ENCODE data around the gene INPP5A.

Gene INPP5A

DNA sequence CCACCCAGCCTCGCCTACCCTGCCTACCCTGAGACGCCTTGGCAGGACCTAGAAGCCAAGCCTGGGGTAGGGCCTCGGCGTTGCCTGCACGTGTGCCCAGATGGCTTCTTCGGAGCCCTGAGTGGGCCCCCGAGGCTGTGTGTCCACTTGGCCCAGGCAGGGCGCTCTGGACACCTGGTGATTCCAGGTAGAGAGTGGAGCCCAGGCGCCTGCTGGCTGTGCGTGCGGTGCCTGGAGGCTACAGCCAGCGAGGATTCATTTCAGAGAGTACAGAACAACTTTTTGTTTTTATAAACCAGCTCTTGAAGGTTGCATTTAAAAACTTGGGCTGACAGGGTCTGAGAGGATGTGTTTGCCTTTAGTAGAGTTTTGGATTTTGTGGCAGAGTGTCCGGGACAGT, 208.4 kb downstream of the INPP5A start:
- no peak for DNase-seq (ENCODE audit: low read depth)

DNA sequence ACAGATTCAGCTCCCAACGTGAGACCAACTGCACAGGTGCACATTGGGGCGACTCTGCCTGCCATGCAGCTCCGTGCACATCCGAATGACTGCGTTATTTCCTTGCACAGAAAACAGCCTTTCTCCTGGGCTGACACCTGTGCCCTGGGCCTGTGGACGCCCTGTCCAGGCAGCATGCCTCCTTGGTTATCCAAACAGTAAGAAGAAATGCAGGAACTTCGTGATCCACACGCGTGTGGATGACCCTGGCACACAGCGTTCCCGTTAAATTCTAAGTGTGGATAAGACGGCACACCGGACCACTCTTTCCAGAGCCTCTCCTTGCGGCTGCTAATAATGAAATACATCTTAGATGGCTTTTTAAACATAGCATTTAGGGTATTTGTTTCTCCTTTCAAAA, 208.8 kb downstream of the INPP5A start:
- DNase-seq (ENCODE audit: low read depth) = no peak

DNA sequence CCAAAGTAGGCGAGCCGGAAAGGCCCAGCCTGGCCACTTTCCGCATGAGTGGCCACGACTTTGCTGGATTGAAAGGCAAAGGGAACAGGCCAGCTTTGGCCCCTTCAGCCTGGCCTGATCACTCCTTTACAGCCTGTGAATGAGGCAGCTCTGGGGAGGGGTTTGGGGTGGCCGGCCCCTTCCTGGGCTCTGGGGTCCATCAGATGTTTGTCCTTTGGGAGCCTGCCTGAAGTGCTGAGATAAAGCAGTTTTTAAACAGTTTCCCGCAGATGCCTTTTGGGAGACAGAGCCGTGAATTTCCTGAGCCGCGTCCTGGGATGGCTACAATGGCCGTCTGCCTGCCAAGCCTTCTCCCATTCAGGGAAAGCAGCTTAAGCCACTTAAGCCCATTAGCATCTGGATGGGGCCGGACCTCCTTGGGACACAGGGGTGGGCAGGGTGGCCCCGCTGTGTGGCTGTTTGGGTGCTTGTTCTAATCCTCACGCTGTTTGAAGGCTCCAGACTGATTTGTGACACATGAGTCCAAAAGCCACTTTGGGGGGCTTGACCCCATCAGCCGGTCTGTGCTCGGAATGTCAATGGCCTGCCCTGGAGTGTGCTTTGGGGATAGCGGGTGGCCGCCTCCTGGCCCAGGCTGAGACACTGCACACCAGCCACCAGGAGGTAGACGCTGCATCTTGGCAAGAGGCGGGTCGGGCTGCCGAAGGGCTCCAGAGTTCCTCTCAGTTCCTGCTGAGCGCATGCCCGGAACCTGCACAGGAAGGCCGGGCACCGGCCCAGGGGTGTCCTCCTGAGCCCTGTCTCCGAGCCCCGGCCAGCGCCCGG, 209.4 kb downstream of the INPP5A start:
- no peak for DNase-seq (ENCODE audit: low read depth)

DNA sequence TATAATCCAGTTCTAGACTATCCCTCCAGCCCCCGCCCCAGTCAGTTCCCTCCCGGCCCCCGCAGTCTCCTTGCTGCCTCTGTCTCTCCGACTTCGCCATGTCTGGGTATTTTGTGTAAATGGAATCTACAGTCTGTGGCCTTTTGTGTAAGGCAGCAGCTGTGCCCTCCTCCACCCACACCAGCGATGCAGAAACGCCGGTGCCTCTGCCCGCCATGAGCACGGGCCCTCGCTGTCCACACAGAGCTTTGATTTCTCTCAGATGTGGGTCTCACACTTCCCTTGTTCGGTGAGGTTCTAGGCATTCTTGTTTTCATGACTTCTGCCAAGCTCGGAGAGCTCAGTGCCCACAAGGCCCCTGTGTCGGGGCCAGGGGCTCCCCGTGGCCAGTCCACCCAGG, 210.5 kb downstream of the INPP5A start:
- no peak for DNase-seq (ENCODE audit: low read depth)

DNA sequence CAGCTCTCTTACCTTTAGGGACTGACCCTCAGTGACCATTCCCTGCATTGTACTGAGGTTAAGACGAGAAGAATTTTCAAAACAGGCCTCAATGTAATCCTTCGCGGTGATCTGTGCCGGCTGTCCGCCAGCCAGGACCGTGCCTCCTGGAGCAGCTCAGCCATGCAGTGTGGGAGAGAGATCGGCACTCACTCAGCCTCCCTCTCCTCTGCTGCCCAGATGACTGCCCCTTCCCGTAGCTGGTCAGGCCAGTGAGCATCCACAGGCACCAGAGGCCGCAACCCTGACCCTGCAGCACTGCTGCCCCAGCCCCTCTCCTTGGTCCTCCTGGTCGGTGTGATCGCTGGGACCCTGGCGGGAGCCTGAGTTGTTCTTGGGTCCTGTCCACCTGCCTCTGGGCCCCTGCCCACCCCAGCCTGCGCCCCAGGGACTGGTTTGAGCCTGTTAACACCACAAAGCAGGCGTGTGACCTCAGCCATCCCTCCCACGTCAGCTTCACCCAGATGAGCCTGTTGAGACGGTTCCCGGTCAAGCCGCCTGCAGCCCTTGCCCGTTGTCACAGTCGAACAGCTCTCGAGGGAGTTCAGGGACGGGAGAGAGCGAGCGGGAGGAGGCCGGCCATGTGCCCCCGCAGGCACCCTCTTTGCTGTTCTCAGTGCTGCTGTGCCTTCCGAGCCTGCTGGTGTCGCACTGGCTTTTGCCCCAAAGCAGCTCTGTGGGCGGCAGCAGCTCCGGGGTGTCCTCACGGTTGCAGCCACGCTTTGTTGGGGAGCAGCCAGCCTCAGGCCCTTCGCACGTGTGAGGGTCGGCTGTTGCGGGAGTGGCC, 211.2 kb downstream of the INPP5A start:
- no peak for DNase-seq (ENCODE audit: low read depth)

DNA sequence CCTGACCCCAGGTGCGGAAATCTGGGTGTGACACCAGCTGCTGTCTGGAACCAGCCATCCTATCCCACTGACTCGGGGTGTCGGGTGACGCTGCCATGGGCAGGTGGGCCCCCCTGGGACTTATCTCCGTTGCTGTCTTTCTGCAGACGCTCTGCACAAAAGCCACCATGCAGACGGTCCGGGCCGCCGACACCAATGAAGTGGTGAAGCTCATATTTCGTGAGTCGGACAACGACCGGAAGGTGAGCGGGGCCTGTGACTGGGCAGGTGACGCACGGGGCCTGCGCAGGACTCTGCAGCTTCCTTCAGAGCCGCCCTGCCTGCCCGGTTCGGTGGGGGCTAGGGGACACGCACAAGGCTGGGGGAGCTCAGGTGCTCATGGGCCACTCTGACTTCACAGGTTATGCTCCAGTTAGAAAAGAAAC, 211.8 kb downstream of the INPP5A start:
- DNase-seq (ENCODE audit: low read depth) = no peak

DNA sequence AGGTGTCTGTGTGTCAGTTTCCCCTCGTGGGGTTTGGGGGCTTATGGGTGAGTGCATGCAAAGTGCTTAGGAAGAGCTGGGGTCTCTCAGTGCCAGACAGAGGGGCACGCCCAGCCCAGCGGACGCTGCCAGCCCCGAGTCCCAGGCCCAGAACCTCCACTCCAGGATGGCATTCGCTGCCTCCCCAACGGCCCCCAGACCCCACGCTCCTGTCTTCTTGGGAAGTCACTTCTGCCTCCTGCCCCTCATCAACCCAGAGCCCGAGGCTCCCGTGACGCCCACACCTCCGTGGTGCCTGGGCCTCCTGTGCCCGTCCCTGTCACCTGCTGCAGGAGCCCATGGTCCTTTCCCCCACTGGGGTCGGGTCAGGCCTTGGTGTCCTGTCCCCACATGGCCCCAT, 213.3 kb downstream of the INPP5A start:
- DNase-seq (ENCODE audit: low read depth) = no peak

DNA sequence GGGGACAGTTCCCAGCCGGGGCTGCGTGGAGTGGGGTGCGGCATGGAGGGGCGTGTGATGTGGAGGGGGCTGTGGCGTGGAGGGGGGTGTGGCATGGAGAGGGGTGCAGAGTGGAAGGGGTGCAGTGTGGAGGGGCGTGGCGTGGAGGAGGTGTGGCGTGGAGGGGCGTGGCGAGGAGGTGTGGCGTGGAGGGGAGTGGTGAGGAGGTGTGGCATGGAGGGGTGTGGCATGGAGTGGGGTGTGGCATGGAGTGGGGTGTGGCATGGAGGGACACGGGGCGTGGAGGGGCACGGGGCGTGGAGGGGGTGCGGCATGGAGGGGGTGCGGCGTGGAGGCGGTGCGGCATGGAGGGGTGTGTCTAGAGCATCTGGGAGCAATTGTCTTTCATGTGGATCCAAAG, 214.8 kb downstream of the INPP5A start:
- no peak for DNase-seq (ENCODE audit: low read depth)

DNA sequence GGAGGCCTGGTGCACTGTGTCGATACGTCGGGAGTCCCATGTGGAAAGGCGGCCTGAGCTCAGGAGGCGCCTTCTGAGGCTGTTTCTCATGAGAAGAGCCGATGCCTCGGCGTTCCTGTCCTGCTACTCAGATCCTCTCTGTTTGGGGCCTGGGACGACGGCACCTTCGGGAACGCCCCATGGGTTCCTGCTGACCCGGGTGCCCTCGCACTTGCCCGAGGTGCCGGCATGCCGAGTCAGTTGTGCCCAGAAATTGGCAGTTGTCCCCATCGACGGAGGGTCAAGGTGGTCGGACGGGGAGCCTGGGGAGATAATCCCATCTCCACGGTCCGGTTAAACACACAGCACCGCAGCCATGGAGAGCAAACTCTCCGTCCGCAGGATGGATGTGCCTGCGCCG, 215.4 kb downstream of the INPP5A start:
- DNase-seq (ENCODE audit: low read depth) = no peak

DNA sequence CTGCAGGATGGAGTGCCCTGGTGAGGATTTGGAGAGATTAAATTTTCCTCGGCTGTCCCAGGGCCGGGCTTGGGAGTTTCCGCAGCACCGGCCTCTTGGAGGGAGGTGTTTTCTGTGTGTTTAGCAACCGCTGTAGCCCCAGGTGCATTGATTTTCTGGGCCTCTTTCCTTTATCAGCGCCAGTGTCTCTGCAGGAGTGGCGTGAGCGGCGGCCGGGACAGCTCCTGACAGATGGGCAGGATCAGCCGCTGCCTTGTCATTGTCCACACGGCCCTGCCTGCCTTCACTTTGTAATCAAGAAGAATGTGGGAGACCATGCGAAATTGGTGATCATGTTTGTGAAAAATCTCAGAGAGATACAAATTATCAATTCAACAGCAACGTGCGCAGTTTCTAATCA, 216.0 kb downstream of the INPP5A start:
- no peak for DNase-seq (ENCODE audit: low read depth)

DNA sequence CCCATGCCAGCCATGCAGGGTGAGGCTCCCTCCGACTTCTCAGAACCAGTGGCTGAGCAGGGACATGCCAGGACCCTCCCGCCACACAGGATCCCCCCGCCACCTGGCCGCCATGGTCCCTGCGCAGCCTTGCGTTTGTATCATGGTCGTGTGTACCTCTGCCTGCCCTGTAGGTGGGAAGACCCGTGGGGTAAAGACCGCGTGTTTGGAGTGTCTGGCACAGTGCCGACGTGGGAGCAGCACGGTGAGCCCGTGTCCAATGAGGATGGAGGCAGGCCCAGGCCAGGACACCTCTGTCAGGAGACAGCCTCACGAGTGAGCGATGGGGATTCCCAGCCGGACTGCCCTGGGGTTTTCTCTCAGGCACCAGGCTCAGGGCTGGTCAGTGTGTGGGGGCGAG, 216.5 kb downstream of the INPP5A start:
- DNase-seq (ENCODE audit: low read depth) = no peak

DNA sequence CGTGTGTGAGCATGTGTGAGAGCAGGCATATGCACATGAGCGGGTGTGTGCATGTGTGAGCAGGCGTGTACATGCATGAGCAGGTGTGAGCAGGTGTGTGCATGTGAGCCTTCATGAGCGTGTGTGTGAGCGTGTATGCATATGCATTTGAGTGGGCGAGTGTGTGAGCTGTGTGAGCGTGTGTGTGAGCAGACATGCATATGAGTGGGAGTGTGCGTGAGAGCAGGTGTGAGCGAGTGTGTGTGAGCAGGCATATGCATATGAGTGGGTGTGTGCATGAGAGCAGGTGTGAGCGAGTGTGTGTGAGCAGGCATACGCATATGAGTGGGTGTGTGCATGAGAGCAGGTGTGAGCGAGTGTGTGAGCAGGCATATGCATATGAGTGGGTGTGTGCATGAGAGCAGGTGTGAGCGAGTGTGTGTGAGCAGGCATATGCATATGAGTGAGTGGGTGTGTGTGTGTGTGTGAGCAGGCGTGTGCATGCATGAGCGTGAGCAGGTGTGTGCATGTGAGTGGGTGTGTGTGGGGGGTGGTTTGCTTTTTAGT, 217.7 kb downstream of the INPP5A start:
- no peak for DNase-seq (ENCODE audit: low read depth)

DNA sequence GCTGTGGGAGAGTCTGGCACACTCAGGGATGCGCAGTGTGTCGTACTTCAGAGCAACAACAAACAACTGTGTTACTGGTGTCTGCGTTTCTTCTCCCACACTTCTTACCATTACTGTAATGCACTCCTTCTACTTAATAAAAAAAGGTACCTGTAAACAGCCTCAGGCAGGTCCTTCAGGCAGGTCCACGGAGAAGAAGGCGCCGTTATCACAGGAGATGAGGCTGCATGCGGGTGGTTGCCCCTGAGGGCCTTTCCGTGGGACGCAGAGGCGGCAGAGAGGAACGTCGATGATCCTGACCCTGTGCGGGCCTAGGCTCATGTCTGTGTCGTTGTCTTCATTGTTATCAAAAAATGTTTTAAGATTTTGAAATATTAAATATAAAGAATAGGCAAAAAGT, 219.0 kb downstream of the INPP5A start:
- DNase-seq (ENCODE audit: low read depth) = no peak

DNA sequence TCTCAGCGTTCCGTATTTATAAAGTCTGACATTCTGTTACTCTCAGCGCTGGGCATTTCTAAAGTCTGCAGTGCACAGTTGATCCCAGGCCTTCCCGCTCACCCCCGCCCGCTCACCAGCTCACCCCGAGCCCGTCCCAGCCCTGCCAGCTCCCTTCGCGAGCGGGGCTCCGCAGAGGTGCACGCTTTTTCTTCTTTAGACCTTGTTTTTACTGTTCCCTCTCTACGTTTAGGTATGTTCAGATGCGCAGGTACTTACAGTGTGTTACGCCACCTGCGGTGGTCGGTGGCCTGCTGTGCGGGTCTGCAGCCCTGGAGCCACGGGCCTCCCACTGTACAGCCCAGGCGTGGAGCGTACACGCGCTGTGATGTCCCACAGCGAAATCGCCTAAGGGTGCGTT, 219.6 kb downstream of the INPP5A start:
- no peak for DNase-seq (ENCODE audit: low read depth)

DNA sequence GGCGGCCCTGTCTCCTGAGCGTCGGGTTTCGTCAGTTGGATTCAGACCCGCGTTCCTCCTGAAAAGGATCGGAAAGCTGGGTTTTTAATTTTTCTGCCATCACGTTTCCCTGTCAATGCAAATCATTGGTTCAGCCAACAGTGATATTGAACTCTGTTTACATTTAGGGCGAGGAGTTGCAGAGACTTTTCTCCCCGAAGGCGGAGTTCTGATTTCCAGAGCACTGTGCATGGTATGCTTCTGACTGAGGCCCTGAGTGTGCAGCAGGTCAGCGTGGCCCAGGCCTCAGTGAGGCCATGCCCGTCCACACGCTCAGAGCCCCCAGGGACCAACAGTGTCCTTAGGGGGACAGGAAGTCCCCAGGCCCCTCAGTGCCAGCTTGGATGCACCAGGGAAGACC, 221.3 kb downstream of the INPP5A start:
- no peak for DNase-seq (ENCODE audit: low read depth)

DNA sequence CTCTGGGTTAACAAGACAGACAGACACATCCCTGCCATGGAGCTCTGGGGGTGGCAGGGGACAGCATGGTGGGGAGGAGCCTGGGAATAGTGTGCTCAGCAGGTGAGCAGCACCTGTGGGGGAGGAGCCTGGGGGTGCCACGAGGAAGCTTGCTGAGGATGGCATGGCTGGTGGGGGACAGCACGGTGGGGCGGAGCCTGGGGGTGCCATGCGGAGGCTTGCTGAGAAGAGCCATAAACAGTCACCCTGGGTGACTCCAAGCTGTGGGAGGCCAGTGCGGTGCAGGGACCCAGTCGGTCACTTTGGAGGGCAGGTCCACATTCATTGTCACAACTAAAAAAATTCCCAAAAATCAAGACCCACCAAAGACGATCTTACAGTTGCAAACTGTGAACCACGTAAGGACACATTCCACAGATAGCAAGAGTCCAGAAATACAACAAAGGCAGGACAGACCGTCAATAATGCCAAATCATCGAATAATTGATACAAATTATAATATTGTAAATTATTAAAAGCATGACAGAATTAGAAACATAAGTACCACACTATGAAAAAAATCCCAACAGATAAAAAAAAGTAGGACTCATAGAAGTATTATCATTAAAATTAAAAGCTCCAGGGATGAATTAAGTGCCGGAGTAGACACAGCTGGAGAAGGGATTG, 223.9 kb downstream of the INPP5A start:
- no peak for DNase-seq (ENCODE audit: low read depth)

DNA sequence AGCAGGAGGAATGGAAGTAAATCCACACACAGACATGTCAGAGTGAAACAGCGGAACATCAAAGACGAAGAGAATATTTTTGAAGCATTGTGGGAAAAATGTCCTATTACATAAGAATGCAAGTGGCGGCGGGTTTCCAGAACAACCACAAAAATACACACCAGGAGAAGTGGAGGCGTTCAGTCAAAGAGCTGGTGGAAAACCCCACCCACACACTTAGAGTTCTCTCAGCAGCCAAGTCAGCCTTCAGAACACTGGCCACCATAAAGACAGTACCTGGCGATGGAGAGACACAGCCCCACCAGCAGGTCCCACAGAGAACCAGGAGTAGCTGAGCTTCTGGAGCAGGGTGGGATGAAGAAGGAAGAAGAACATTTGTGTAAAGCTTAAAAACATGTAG, 224.7 kb downstream of the INPP5A start:
- no peak for DNase-seq (ENCODE audit: low read depth)

DNA sequence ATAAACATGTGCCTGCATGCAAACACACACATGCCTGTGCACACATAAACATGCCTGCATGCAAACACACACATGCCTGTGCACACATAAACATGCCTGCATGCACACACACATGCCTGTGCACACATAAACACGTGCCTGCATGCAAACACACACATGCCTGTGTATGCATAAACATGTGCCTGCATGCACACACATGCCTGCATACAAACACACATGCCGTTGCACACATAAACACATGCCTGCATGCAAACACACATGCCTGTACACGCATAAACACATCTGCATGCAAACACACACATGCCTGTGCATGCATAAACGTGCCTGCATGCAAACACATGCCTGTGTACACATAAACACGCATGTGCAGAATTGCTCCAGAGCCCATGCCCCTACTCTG, 226.0 kb downstream of the INPP5A start:
- DNase-seq (ENCODE audit: low read depth) = no peak

DNA sequence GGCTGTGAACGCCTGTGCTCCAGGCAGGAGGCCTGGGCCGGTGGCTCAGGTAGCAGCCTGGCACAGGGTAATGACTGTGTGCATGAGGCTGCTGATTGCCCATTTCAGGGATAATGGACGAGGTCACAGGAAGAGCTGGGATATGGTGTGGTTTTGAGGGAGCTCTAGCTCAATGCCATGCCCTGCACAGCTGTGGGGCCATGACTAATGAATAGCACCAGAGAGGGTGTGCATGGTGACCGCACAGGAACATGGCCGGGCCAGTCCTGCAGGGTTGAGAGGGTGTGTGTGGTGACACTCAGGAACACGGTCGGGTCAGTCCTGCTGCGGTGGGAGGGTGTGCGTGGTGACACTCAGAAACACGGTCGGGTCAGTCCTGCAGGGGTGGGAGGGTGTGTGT, 226.5 kb downstream of the INPP5A start:
- DNase-seq (ENCODE audit: low read depth) = no peak

DNA sequence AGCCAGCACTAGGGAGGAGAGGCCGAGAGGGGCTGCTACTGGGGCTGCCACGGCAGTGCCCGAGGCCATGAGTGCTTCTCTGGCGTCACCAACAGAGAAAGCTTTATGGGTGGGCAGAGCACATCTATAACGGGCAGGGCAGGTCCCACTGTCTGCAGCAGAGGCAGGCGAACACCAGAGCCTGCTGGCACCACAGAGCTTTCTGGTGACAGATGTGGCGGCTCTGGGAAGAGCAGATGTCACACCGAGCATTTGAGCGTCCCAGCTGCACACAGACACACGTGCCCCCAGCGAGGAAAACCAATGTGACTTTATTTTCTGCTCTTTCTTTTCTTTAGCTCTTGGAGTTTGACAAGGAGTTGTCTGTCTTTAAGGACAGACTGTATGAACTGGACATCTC, 227.8 kb downstream of the INPP5A start:
- DNase-seq (ENCODE audit: low read depth) = no peak

DNA sequence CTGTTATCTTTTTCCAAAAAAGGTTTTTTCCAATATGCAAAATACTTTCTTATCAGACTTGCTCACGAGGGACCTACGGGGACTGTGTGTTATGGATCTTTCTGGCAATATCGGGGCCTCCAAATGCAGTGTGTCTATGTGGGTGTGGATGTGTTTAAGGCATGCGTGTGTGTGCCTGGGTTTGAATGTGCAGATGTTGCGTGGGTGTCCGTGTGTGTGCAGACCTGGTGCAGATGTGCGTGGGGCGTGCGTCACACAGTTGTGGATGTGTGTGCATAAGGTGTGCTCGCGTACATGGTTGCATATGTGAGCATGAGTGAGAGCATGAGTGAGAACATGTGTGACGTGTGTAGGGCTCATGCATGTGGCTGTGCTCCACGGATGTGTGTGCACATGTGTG, 228.7 kb downstream of the INPP5A start:
- no peak for DNase-seq (ENCODE audit: low read depth)

DNA sequence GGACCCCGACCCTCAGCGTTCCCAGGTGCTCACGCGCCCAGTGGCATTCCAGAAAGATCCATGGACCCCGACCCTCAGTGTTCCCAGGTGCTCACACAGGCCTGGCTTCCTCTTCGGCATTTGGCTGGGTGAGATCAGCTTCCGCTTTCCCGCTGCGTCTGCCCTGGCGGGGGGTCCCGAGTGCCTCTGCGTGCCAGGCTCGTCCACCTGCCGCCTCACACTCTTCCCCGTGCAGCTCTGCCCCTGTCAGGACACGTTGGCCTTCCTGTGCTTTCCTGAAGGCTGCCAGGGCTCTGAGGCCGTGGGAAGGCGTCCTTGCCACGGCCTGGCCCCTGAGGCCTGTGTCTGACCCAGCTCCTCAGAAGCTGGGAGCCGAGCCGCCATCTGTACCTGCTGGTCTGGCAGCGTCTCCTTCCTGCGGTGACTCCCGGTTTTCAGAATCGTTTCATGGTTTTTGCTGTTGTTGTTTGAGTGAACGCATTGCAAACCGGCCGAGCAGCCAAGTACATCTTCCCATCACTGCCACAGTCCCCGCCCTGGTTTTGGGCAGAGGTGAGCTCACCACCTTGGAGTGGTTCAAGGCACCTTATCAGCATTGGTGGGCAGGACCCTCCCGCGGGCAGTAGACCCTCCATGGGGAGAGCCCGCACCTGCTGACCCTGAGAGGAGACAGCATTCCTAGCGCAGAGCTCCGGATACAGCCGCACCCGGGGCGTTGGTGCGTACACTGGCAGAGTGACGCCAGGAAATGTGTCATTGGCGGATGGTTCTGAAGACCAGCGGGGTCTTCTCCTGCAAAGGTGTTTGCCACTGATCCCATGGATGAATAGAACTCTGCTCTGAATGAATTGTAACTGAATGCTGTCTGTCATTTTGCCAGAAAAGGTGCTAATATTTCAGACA, 231.0 kb downstream of the INPP5A start:
- DNase-seq (ENCODE audit: low read depth) = no peak
